ENCODE measurements around the gene OR4D2.

Gene OR4D2

DNA sequence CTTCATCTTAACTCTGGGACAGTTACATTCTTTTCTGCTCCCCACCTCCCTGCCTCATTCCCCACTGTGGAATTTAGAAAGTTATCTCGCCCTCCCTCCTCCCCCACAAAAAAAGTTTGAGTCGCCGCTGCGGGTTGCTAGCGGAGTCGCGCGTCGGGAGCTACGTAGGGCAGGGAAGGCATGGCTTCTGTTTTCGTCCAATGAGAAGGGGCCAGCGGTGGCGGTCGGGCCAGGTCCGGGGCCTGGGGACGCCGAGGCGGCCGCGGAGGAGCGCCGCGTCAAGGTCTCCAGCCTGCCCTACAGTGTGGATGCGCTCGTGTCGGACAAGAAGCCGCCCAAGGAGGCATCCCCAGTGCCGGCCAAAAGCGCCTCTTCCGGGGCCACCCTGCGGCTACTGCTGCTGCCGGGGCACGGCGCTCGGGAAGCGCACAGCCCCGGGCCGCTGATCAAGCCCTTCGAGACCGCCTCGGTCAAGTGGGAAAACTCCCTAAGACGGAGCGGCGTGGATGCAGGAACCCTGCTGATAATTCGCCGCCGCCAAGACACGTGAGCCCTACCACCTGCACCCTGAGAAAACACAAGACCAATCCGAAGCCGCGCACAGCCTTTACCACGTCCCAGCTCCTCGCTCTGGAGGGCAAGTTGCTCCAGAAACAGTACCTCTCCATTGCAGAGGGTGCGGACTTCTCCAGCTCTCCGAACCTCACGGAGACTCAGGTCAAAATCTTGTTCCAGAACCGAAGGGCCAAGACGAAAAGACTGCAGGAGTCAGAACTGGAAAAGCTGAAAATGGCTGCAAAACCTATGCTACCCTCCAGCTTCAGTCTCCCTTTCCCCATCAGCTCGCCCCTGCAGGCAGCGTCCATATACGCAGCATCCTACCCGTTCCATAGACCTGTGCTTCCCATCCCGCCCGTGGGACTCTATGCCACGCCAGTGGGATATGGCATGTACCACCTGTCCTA is 9.7 kb upstream of the OR4D2 start:
- DNase-seq (ENCODE audit: low spot score): no peak
- TF ChIP-seq, protein P1, sequence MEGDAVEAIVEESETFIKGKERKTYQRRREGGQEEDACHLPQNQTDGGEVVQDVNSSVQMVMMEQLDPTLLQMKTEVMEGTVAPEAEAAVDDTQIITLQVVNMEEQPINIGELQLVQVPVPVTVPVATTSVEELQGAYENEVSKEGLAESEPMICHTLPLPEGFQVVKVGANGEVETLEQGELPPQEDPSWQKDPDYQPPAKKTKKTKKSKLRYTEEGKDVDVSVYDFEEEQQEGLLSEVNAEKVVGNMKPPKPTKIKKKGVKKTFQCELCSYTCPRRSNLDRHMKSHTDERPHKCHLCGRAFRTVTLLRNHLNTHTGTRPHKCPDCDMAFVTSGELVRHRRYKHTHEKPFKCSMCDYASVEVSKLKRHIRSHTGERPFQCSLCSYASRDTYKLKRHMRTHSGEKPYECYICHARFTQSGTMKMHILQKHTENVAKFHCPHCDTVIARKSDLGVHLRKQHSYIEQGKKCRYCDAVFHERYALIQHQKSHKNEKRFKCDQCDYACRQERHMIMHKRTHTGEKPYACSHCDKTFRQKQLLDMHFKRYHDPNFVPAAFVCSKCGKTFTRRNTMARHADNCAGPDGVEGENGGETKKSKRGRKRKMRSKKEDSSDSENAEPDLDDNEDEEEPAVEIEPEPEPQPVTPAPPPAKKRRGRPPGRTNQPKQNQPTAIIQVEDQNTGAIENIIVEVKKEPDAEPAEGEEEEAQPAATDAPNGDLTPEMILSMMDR (IDR thresholded peaks at IDR 0.05; ENCODE audit: extremely low read depth, missing control alignments): no peak

DNA sequence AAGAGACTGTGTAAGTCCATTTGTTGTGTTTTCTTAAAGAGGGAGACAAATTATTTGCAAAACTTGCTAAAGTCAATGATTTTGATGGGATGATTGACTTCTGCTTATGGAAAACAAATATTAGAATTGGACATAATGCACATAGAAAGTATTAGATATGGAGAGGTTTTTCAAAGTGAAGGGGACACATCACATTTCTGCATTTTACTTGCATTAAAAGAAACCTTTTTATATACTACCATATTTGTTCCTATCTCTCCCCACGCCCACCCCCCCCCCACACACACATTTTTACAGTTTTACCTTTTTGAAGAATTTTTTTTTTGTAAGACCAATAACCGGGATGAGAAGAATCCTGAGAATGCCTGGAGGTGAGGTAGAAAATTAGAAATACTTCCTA is 8.6 kb upstream of the OR4D2 start:
- TF ChIP-seq, protein P1 (IDR thresholded peaks at IDR 0.05; ENCODE audit: extremely low read depth, missing control alignments): no peak
- no peak for DNase-seq (ENCODE audit: low spot score)

DNA sequence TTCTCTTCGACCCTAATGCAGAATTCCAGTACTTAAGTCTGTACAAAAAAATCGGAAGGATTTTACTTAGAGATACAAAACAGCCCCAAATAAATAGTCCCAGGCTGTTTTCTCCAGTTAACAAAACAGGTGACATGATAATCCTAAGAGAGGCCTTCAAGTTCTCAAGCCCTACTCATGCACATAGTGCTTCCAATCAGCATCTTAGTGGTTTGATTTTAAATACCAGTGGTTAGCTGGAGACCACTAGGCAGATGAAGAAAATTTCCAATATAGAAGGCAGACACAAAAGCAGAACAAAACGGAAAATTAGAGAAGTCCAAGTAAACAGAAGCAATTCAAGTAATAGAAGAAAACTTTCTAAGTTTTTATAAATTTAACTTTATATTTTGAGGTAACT is 5.2 kb upstream of the OR4D2 start:
- DNase-seq (ENCODE audit: low spot score): no peak
- TF ChIP-seq, protein P1 (IDR thresholded peaks at IDR 0.05; ENCODE audit: extremely low read depth, missing control alignments): no peak

DNA sequence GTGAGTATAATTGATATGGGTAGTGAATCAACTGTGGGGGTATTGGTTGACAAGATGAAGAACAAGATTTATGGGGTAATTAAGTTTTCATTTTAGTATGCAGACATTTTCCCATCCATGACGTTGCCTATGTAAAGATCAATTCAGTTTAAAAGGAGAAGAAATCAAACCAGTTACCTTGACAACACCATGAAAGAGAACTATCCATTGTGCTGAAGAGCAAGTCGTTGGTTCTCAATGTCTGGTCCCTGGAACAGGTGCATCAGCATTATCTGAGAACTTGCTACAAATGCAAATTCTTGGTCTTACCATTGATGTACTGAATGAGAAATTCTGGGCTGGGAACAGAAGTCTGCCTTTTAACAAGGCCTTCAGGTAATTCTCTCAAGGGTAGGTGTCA is 801 bp upstream of the OR4D2 start:
- TF ChIP-seq, protein P1 (IDR thresholded peaks at IDR 0.05; ENCODE audit: extremely low read depth, missing control alignments): no peak
- DNase-seq (ENCODE audit: low spot score): no peak

GRCh38 chr17:58170622-58171021 is 3.8 kb downstream of the OR4D2 start:
- no peak for DNase-seq (ENCODE audit: low spot score)
- TF ChIP-seq, protein P1 (IDR thresholded peaks at IDR 0.05; ENCODE audit: extremely low read depth, missing control alignments): no peak

- TF ChIP-seq, protein P1 (IDR thresholded peaks at IDR 0.05; ENCODE audit: extremely low read depth, missing control alignments): peak; percentile 23
- peak; percentile 58 for DNase-seq (ENCODE audit: low spot score)
These were observed 5.7 kb downstream of the OR4D2 start for GRCh38 chr17:58172369-58173071.

DNA sequence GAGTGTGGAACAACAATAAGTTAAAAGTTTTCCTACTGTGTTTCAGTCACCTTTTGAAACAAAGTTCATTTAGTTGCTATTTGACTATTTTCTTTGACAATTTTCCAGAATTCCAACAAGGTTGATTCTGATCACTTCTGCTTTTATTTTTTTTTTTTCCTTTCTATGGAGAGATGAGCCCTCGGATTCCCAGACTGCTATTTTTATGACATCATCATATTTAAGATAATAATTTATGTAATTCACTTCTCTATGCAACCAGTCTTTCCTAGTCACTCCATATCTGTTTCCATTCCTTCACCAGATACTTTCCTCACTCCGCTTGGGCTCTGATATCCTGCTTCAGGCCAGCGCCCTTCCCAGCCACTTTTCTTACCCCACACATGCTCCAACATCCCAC is 8.1 kb downstream of the OR4D2 start:
- DNase-seq (ENCODE audit: low spot score): no peak
- TF ChIP-seq, protein P1 (IDR thresholded peaks at IDR 0.05; ENCODE audit: extremely low read depth, missing control alignments): no peak

Data from GM20000 (cell line).